ENCODE measurements around the gene RMI2.

RMI2 gene

DNA sequence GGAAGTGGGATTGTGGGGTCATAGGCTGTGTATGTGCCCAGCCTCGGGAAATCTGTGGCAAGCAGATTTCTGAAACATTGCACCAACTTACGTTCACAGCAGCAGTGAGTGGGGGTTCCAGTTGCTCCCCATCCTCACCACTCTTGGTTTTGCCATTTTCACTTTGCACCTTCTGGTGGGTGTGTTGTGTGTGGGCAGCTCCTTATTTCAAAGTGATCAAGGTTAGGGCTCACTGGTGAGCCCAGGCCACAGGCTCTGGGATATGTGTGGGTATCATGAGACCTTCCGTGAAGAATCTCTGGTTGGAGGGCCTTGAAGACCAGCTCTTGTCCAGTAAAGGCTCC, 34.7 kb upstream of the RMI2 start:
- no peak for DNase-seq

DNA sequence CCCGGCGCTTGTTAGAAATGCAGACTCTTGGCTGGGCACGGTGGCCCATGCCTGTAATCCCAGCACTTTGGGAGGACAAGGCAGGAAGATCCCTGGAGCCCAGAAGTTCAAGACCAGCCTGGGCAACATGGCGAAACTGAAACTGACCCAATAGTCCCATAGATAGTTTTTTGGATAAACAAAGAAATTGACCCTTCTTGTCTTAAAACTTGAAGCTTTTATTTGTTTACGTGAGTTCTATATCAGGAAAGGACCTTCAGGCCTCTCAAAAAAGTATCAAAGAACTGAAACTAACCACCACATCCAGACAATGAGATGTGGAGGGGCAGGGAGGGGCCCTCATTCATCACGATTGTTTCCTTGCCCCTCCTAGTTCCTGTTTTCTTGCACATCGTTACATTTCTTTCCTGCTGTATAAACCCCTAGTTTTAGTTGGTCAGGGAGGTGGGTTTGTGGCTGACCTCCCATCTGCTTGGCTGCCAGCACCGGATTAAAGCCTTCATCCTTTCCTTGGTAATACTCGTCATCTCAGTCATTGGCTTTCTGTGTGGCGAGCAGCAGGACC, 34.2 kb upstream of the RMI2 start:
- DNase-seq, result no peak

DNA sequence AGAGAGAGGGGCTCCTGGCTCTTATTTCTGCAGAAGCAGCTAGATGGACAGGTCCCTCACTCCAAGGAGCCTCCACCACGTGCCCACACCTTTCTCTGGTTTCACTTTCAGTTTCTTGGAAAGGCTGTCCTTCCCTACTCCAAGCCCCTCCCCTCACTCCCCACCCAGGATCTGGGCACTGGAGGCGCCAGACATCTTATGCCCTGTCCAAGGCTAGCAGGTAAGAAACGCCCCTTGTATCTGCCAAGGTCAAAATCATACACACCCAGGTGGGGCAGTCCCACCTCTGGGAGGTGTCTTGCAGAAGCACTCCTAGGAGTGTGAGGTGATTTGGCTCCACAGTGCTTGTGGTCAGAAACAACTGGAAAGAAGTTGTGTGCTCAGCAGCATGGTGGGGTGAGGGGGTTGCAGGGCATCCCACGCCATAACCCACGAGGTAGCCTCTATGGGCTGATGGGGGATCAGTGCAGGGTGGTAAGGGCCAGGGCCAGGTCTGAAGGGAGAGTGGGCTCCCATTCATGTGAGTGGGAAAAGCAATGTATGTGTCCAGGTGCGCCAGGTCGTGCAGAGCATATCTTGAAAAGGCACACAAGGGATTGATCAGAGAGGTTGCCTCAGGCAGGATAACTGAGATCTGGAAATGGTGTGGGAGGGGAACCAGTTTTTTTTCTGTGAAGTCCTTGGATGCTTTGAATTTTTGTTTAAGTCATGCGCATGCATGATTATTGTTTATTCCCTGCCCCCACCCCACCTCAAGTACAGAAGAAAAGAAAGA, 32.4 kb upstream of the RMI2 start:
- DNase-seq, result no peak

DNA sequence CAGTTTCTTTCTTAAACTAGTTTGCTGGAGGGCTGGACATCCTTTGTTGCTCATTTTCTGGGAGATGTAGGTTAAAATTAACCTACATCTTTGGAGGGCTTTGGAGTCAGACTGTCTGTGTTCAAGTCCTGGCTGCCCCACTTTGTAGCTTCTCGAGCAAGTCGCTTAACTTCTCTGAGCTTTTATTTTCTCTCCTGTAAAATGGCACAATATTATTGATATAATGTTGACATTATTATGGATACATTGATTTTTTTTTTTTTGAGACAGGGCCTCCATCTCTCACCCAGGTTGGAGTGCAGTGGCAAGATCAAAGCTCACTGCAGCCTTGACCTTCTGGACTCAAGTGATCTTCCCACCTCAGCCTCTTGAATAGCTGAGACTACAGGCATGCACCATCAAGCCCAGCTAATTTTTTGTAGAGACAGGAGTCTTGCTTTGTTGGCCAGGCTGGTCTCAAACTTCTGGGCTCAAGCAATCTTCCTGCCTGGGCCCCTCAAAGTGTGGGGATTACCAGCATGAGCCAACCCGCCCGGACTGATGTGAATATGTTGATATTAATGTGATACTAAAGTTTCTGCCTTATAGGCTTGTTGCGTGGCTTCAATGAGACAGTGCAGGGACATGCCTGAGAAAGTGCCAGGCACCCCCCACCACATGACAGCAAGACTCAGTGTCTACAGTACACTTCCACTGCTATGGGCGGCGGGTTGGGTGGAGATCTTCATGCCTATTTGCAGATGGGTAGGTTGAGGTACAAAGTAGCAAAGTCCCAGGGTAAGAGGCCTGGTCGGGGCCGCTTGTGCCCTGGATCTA, 31.6 kb upstream of the RMI2 start:
- DNase-seq, result no peak

DNA sequence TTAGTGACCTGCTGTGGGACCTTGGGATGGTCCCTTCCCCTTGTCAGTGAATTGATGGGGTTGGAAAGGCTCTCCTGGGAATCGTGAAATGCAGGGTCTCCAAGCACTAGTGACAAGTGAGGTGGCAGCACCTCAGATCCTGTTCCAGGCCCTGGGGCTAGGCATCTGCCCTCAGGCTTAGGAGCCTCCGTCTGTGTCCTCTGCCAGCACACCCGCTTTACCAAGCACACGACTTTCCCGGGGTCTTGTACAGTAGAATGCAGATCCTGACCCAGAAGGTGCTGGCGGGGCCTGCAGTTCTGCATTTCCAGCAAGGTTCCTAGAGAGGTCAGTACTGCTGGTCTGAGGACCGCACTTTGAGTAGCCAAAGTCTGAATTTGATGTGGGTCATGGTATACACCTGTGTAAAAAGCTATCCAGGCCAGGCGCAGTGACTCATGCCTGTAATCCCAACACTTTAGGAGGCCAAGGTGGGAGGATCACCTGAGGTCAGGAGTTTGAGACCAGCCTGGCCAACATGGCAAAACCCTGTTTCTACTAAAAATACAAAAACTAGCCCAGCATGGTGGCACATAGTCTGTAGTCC, 30.9 kb upstream of the RMI2 start:
- no peak for DNase-seq

DNA sequence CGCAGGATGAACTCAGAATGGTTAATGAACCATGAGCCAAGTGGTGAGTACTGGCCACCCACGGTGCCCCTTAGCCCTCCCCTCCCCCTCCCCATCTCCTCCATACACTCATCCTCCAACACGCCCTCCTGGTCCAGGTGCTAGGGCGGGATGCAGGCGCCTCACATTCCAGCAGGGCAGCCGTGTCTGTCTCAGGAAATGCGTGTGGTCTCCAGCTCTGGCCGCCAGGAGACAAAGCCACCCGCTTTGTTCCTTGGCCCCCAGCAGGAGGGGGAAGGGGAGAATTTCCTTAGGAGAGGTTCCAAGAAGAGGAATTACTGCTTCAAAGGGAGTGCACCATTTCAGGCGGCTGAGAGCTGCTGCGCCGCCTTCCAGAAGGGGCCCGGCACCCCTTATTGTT, 29.7 kb upstream of the RMI2 start:
- DNase-seq, result no peak

DNA sequence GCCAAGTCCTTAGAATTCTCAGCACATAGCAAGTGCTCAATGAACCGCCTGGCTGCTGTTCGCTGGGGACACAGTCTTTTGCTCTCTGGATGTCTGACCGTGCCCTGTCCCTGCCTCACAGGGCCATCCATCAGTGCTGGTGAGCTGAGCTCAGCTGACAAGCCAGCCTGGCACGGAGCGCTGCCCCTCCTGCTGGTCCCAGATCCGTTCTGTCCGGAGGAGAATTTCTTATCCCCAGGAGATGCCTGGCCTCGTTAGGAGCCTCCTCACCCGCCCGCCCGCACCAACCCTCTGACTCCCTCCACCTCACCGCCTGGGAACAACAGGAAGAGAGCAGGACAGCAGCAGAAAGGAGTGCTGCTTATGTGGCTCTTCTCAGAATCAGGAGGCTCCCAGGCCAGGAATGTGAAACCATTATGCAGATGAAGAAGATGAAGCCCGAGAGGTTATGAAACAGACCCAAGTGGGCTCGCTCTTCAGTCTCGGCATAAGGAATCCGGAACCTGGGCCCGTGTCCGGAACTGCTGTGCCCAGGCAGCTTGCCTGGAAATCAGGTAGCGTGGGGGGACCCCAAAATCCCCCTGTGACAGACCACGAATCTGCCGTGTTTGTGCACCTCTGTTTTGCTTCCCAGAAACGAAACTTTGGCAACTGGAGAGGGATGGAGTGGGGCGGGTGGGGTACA, 28.8 kb upstream of the RMI2 start:
- DNase-seq, result no peak

DNA sequence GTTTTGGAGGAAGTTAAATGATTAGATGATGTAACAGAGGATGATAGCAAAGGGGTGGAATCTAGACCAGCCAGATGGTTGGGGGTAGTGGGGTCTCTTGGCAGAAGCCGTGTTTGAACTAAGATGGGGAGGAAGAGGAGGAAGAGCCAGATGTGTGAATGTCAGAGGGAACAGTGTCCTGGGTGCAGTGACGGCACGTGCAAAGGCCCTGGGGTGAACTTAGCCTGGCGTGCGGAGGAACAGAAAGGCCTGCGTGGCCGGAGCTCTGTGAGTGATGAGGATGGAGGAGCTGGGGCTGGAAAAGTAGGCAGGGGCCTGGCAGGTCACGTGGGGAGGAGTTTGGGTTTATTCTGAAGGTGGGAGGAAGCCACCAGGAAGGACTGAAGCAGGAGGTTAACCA, 26.4 kb upstream of the RMI2 start:
- DNase-seq, result no peak

DNA sequence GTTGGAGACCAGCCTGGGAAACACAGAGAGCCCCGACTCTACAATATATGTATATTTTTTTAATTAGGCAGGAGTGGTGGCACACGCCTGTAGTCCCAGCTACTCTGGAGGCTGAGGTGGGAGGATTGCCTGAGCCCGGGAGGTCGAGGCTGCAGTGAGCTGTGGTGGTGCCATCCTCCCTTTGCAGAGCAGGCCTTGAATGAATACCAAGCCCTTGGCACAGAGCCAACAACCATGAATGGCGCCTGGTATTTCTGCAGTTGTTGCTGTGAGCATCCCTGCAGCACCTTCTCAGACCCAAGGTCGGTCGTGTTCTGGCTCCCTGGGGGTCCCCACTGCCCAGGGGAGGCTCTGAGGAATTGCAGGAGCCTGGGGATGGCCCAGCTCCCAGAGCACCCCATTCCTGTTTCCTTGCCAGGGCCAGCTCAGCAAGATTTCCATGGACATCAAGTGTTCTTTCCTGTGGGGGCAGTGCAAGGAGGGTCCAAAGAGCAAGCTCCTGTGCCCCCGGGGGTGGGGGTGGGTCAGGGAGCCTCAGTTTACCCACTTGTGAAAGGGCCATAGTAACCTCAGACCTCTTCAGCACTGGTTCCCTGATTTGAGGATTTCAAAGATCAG, 25.6 kb upstream of the RMI2 start:
- no peak for DNase-seq

DNA sequence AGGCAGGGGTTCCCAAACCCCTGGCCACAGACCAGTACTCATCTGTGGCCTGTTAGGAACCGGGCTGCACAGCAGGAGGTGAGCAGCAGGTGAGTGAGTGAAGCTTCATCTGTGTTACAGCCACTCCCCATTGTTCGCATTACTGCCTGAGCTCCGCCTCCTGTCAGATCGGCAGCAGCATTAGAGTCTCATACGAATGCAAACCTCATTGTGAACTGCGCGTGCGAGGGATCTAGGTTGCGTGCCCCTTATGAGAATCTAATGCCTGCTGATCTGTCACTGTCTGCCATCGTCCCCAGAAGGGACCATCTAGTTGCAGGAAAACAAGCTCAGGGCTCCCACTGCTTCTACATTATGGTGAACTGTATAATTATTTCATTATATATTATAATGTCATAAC, 25.1 kb upstream of the RMI2 start:
- no peak for DNase-seq

DNA sequence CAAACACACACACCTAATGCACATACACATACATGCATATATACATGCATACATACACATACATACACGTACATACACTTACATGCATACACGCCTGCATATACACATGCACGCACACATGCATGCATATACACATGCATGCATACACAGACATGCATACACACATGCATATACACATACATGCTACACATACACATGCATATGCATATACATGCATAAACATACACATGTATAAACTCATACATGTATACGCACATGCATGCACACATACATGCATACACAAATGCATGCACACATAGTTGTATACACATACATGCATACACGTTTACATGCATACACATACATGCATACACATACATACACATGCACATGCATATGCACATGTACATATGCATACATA, 23.6 kb upstream of the RMI2 start:
- DNase-seq, result no peak

DNA sequence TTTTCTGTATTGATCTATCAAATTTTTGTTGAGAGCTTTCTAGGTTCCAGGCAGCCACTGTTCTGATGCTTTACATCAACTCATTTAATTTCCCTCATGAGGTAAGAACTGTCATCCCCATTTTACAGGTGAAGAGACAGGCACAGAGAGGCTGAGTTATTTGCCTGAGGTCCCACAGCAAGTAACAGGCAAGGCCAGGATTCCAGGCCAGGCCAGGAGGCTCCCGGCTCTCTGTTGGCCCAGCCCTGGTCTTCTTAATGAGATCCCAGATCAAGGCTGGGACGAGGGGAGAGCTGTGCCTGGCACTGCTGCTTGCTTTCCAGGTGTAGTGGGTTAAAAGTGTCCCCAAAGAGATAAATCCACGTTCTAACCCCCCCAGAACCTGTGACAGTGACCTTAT, 22.4 kb upstream of the RMI2 start:
- DNase-seq, result no peak

DNA sequence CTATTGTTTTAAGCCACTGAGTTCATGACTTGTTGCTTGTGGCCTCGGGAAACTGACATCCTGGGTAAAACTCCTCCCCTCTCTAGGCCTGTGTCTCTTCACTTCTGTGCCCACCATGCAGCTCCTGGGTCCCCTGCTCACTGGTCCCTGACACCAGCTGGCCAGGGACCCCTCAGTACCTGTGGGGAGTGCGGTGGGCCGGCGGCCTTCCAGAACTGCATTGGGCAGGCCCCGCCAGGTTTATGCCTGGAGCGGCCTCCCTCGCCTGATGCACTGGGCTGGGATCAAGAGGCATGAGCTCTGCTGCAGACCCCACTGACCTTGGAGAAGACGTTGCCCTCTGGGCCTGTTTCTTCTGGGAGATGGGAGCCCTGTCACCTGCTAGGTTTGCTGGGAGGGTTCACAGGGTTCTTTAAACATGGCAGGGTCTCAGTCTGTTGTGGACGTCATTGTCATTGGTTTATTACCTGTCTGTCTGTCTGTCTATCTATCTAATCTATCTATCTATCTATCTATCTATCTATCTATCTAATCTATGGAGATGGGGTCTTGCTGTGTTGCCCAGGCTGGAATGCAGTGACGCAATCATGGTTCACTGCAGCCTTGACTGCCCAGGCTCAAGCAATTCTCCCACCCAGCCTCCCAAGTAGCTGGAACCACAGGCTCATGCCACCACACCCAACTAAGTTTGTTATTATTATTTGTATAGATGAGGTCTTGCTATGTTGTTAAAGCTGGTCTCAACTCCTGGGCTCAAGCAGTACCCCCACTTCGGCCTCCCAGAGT, 21.5 kb upstream of the RMI2 start:
- DNase-seq, result no peak

DNA sequence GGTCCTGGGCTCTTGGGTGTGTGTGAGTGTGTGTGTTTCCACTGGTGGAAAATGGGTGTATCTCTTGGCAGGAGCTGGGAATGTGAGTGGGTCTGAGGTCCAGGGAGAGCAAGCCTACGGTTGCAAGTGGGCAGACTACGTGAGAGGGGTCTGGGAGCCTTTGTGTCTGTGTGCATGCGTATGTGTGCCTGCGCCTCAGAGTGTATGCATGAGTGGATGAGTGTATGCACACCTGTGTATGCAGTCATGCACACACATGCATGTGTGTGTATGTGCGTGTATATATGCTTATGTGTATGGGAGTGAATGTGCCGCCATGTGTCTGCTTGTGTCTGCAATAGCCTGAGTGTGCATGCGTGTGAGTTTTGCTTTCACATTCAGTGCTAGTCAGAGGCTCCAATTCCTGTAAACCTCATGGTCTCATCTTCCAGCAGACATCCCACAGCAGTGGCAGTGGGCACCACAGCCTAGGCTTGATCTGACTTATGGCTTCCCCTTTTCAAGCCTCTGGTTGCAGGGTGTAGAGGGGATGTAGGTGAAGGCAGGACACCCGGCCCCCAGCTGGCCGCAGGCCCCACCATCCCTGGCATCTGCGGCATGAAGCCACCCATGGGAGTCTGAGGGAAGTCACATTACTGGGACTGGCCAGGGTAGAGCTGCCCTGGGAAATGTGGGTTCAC, 19.7 kb upstream of the RMI2 start:
- DNase-seq, result peak; percentile 22

DNA sequence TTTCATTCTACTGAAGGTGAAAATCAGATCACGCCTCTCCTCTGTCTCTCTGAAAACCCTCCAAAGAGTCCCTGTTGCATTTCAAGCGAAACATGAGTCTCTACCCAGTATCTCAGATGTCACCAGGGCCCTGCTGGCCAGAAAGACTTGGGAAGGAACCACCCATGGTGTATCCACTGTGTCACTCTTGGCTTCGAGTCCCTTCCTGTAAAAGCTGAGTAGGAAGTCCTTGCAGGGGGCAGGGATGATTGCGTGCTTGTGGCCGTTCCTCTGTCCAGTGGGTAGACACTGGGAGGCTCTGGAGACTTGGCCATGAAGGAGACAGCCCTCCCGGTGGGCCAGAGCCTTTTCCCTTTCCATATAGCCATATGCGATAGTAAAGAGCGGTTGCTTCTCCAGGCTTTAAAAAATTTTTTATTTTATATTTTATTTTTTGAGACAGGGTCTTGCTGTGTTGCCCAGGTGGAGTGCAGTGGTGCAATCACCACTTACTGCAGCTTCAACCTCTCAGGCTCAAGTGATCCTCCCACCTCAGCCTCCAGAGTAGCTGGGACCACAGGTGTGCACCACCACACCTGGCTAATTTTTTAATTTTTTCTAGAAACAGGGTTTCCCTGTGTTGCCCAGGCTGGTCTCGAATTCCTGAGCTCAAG, 19.0 kb upstream of the RMI2 start:
- no peak for DNase-seq

DNA sequence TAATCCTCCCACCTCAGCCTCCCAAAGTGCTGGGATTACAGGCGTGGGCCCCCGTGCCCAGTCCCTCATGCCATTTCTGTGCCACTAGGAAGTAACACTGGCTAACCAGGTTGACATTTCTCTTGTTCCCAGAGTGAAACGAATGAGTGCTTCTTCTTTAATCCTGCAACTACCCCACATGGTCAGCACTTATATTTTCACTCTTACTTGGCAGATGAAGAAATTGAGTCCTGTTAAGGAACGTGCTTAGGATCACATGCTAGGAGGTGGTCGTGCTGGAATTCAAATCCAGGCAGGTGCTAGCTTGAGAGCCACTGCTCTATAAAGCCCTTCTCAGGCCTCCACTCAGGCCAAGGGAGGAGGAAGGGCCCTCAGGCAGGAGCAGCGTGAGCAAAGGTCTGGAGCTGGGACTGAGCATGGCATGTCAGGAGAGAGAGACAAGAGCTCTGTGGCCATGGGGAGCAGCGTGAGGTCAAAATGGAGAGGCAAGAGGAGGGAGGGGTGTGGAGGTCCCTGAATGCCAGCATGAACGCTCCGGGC, 18.5 kb upstream of the RMI2 start:
- DNase-seq, result no peak

DNA sequence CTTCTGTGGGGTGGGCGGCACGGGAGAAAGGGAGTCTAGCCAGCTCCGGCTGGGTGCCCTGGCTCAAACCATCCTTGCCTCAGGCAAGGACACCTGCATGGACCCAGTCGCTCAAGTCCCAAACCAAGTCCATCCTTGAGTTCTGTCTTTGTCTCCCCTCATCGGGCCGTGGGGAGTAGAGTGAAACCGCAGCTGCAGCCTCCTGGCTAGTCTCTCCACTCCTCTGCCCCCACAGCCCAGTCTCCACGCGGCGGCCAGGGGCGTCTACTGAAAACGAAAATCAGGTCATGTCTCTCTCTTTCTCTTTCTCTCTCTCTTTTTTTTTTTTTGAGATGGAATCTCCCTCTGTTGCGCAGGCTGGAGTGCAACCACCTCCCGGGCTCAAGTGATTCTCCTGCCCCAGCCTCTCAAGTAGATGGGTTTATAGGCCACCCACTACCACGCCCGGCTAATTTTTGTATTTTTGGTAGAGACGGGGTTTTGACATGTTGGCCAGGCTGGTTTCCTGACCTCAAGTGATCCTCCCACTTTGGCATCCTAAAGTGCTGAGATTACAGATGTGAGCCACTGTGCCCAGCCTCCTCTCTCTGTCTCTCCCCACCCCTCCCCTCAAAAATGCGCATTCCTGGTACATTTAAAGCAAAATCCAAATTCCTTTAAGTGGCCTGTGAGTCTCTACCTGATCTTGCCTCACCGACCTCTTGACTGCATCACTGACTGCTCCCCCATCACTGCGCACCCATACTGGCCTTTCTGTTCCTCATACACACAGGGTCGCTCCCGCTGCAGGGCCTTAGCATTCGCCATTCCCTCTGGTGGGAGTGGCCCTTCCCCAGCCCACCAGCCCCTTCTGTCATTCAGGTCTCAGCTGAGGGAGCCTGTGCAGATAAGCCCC, 17.7 kb upstream of the RMI2 start:
- peak; percentile 39 for DNase-seq

DNA sequence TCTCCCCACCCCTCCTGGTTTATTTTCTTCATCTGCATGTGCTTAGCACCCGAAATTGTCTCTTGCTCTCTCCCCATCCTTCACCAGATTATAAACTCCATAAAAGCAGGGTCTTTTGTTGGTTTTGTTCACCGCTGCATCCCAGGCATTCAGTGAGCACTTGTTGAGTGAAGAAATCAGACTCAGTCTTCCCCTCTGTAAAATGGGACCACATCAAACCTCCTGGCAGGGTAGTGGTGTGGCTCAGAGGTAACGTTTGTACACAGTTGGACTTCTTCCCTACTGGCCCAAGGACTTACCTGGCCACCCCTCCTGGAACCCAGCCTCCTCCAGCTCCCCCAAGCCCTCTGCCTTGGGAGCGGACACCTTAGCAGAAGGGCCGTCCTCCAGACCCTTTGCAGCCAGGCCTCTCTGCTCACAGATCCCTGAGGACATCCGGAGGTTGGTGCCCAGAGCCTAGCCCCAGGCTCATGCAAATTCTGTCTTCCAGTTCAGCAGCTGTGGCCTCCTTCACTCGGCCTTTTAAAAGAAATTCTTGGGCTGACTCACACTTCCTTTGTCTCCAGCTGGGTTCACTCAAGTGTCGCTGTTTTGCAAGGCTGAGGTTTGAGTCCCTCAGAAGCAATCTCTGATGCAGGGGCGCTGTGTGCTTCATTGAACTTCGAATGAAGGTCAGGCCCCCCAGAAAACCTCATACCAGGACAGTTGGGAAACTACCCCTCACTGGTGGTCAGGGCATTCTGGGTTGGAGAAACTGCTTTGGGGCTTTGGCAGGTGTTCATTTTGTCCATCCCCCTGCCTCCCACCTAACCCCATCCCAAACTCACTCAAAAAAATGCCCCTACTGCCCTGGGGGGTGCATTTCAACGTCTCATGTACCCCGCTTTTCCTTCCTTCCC, 16.8 kb upstream of the RMI2 start:
- DNase-seq, result peak; percentile 48

Data from activated naive CD4-positive, alpha-beta T cell treated with Interleukin-2 at 50 U/mL for 16 hours (primary cell).